Astrocyte of the cerebellum (primary cell): ENCODE data around the gene SMG6.
"Not testable (repeated sequence)": the region's sequence is repeated elsewhere in the genome, so short reads cannot be mapped to it uniquely, and the experiment has no call there.

ENCODE experiments used
- DNase-seq: peaks from one replicate; pipeline ENCODE4 v3.0.0-alpha.2; 2011; ENCODE audit warnings: low read depth
- H3K4me3 ChIP-seq: 2 replicates; pipeline ENCODE4 v1.5.1; 2011; ENCODE audit warnings: mild to moderate bottlenecking, low read depth, low read length, moderate library complexity
- in situ Hi-C: cut with HindIII; loops from 2 replicates; pipeline ENCODE4 v1.10.0; 2017; ENCODE audit warnings: low sequenced_read_pairs
- TF ChIP-seq, protein P1 (sequence below): IDR thresholded peaks from 2 replicates; pipeline ENCODE4 v1.5.1; 2012; ENCODE audit warnings: low read length, low read depth, moderate library complexity, mild to moderate bottlenecking; ENCODE audit errors: missing control alignments

The SMG6 gene

DNA sequence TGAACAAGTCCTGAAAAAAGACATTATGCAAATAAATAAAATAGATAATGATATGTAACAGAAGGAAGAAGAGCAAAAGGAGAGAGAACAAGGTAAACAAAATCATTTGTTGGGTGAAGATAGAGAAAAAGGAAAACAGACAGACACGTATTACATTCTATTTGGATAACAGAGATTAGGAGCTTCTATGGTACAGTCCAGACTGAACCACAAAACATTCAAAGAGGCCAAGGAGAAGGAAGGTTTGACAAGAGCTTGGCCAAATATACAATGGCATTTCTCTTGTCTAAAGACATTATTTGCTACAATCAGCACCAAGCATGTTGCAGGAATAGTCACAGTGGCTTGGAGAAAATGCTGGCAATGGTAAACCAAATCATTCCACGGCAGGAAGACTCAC is 29.2 kb downstream of the SMG6 start:
- TF ChIP-seq, protein P1, sequence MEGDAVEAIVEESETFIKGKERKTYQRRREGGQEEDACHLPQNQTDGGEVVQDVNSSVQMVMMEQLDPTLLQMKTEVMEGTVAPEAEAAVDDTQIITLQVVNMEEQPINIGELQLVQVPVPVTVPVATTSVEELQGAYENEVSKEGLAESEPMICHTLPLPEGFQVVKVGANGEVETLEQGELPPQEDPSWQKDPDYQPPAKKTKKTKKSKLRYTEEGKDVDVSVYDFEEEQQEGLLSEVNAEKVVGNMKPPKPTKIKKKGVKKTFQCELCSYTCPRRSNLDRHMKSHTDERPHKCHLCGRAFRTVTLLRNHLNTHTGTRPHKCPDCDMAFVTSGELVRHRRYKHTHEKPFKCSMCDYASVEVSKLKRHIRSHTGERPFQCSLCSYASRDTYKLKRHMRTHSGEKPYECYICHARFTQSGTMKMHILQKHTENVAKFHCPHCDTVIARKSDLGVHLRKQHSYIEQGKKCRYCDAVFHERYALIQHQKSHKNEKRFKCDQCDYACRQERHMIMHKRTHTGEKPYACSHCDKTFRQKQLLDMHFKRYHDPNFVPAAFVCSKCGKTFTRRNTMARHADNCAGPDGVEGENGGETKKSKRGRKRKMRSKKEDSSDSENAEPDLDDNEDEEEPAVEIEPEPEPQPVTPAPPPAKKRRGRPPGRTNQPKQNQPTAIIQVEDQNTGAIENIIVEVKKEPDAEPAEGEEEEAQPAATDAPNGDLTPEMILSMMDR, result no peak
- DNase-seq, result no peak
- in situ Hi-C loops, result loop anchor here (25.0 kb wide), 1 partner anchor 187 kb away; no protein-coding TSS in a partner anchor
- no peak overlapping the region for H3K4me3 ChIP-seq

DNA sequence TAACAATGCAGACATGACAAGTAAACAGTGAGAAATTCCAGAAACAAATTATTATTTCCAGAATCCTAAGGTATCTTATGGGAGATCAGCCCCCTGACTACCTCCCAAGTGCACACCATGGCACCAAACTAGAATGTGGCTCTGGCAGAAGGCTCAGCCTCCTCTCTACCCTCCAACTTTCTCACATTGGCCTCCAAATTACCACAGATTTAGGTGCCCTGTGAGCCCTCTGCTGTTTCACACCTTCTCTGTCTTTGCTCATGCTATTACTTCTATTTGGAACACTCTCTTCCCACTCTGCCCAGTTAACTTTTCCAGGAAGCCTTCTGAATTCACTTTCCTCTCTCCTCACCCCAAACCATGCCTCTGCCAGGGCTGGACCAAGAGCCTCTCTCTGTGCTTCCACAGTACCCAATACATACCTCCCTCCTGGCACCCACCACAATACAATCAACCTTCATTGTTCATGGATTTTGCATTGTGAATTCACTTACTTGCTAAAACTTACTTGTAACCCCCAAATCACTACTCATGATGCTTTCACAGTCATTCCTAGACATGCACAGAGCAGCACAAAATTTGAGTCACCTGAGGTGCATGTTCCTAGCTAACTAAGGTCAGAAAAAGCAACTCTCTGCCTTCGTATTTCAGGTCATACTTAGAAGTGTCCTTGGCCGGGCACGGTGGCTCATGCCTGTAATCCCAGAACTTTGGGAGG is 31.4 kb downstream of the SMG6 start:
- DNase-seq, result no peak
- TF ChIP-seq, protein P1, result no peak
- in situ Hi-C loops, result loop anchor here (25.0 kb wide), 1 partner anchor 185 kb away; no protein-coding TSS in a partner anchor
- H3K4me3 ChIP-seq, result no peak overlapping the region

DNA sequence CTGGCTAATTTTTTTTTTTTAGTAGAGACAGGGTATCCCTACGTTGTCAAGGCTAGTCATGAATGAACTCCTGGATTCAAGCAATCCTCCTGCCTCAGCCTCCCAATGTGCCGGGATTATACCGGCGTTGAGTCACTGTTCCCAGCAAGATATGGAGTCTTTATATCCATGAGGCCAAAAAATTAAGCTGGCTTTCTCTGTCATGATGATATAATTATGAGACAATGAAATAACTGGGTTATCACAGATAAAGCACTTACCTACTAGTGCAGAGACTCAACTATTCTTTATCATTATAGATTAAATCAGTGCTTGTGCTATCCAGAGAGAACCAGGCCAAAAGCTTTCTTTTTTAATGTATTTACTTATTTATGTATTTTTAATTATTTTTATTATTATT is 36.2 kb downstream of the SMG6 start:
- no peak for DNase-seq
- in situ Hi-C loops, result loop anchor here (5.0 to 25.0 kb wide), 2 partner anchors 50 to 180 kb away; no protein-coding TSS in a partner anchor
- no peak overlapping the region for H3K4me3 ChIP-seq
- TF ChIP-seq, protein P1, result no peak

DNA sequence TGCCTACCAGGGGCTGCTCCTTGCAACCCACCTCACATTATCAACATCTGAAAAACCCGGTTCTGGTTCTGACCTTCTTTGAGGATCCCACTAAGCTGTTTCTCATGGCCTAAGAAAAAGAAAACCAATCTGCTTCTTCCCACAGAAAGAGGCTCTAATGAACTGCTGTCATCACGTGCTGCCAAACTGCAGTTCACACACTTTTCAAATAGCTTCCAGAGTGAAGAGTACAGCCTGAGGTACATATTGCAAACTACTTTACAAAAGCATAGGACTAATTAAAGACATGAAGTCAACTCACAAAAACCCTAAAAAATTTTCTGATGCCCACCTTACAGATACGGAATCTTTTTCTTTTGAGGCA is 36.7 kb downstream of the SMG6 start:
- no peak for DNase-seq
- in situ Hi-C loops, result loop anchor here (5.0 to 25.0 kb wide), 2 partner anchors 50 to 180 kb away; no protein-coding TSS in a partner anchor
- TF ChIP-seq, protein P1, result no peak
- no peak overlapping the region for H3K4me3 ChIP-seq

DNA sequence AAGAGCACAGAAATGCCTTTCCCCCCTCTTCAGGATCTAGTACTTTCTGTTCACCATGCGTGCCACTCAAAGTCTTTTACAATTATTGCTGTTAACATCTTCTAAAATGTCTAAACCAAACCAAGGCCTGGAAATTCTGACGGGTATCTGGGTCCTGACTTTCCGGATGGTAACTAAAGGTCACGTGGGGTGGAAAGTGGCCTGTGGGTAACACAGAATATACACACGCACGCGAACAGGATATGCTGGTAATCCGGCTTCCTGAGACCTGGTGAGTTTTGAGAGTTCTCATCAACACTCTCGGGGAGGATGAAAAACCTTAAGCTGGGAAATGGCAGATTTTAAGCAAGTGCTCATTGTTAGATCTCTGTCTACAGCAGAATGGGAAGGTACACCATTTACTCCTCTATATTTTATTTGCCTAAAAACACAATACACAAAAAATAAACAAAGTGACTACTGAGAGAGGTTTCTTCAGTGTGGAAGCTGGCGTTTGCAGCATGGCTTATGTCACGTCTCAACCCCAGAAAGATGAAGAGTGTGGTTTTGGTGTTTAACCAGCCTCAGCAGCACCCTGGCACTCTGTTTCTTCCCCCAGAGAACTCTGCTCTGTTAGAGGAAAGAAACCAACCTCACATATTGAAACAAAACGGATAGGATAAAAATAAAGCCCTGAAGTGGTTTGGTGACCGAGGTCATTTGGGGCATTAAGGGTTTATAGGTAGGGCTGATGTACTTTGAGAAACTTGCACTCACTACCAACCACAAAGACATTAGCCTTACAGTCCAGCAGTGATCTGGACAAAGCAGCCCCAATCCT is 37.3 kb downstream of the SMG6 start:
- in situ Hi-C loops, result loop anchor here (5.0 to 25.0 kb wide), 2 partner anchors 49 to 179 kb away; no protein-coding TSS in a partner anchor
- TF ChIP-seq, protein P1, result no peak
- DNase-seq, result no peak
- no peak overlapping the region for H3K4me3 ChIP-seq

DNA sequence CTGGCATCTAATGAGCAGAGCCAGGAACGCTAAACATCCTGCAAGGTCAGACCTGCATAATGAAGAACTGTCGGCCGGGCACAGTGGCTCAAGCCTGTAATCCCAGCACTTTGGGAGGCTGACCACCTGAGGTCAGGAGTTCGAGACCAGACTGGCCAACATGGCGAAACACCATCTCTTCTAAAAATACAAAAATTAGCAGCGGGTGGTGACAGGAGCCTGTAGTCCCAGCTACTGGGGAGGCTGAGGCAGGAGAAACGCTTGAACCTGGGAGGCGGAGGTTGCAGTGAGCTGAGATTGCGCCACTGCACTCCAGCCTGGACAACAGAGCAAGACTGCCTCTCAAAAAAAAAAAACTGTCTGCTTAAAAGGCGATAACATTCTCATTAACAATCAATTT is 38.4 kb downstream of the SMG6 start:
- in situ Hi-C loops, result loop anchor here (5.0 to 25.0 kb wide), 2 partner anchors 48 to 178 kb away; no protein-coding TSS in a partner anchor
- DNase-seq, H3K4me3 ChIP-seq: not testable (repeated sequence)
